Lung (tissue), 12 donors: Measurements from ENCODE around the gene TOR1AIP2. TPM values are rescaled to one million over a fixed set of nuclear protein-coding genes. Genes with fewer than 3 reads are reported as not detected.

Source experiments
- ATAC-seq: fragments of 200-7000 bp; cut with Tn5 transposase; one replicate; pipeline ENCODE4 v1.9.1; 2020; ENCODE audit warnings: moderate number of reproducible peaks; ENCODE audit not compliant: insufficient read depth, low FRiP score
- DNase-seq, 3 donors: peaks; one replicate each; pipeline ENCODE4 v3.0.0-alpha.2; 2013 to 2017
- H3K27ac ChIP-seq, 2 donors: one replicate each; pipeline ENCODE4 v1.5.1; 2013; ENCODE audit warnings: mild to moderate bottlenecking in 2 of 2, moderate library complexity in 2 of 2, control low read depth in 1 of 2, inconsistent platforms in 1 of 2, low read depth in 1 of 2, low read length in 1 of 2
- H3K27me3 ChIP-seq, 3 donors: one replicate each; pipeline ENCODE4 v1.5.1; 2013; ENCODE audit warnings: low read length in 2 of 3; ENCODE audit not compliant: control insufficient read depth in 3 of 3, insufficient read depth in 3 of 3
- H3K36me3 ChIP-seq, 4 donors: one replicate each; pipeline ENCODE4 v1.5.1; 2013; ENCODE audit warnings: low read length in 4 of 4, mild to moderate bottlenecking in 1 of 4, moderate library complexity in 1 of 4; ENCODE audit not compliant: control insufficient read depth in 4 of 4, insufficient read depth in 4 of 4
- H3K4me1 ChIP-seq, 5 donors: one replicate each; pipeline ENCODE4 v1.5.1; 2013; ENCODE audit warnings: low read length in 5 of 5, mild to moderate bottlenecking in 2 of 5, moderate library complexity in 1 of 5; ENCODE audit not compliant: control insufficient read depth in 5 of 5, insufficient read depth in 5 of 5
- H3K4me3 ChIP-seq: one replicate; pipeline ENCODE4 v1.5.1; 2013; ENCODE audit warnings: mild to moderate bottlenecking, control low read depth, moderate library complexity
- H3K9ac ChIP-seq, 2 donors: one replicate each; pipeline ENCODE4 v1.5.1; 2013; ENCODE audit warnings: low read length in 2 of 2, control low read depth in 1 of 2; ENCODE audit not compliant: insufficient read depth in 1 of 2
- H3K9me3 ChIP-seq, 4 donors: one replicate each; pipeline ENCODE4 v1.5.1; 2013; ENCODE audit warnings: low read length in 3 of 4, mild to moderate bottlenecking in 1 of 4, moderate library complexity in 1 of 4; ENCODE audit not compliant: control insufficient read depth in 4 of 4, insufficient read depth in 3 of 4
- CTCF ChIP-seq: IDR thresholded peaks from 2 replicates; pipeline ENCODE4 v1.5.1; 2012; ENCODE audit warnings: mild to moderate bottlenecking; ENCODE audit errors: control extremely low read depth, extremely low read depth
- WGBS, 2 donors: extraction: QIAGEN DNeasy Blood & Tissue Kit; methylation state at CpG; one replicate each; pipeline ENCODE4 v1.1.7; 2013; 5-methylcytosine and 5-hydroxymethylcytosine counted together
- polyA plus RNA-seq, 2 donors: library from polyadenylated mRNA; stranded (reverse); fragments of 200-250 nt; gene quantifications; one replicate each; pipeline ENCODE4 v1.2.1, GENCODE V29; 2013
- total RNA-seq, 2 donors: library from RNA; depleted of rRNA in 1 of 2; stranded (reverse); fragments of >200 nt in 1 of 2; gene quantifications; one replicate each; pipeline ENCODE4 v1.2.1, GENCODE V29; 2014 to 2021
- donor health status: control.
- donor health status: control.
- donor health status: Bipolar disorder and iron deficiency.
- donor health status: healthy.
- donor health status: DM: yes; HTN: yes; CAD: no.

Gene TOR1AIP2
- total and polyA plus RNA-seq, 4 donors = 10.1 to 118 (median 51.6) TPM

- ATAC-seq (no peak), DNase-seq (no peak)
- no peak for TF ChIP-seq CTCF
- H3K4me3 ChIP-seq = no peak overlapping the region
- H3K9ac ChIP-seq = no peak overlapping the region
- H3K27ac ChIP-seq = no peak overlapping the region
- H3K27me3 ChIP-seq = no peaks in the 10 kb centered on the region
- WGBS, 2 donors = 100% methylated on average over 3 of the region's 3 CpGs
- H3K36me3 ChIP-seq = peaks cover 8 to 39% (median 23%) of the 10 kb centered on the region in 4 donors
- no peaks in the 10 kb centered on the region for H3K4me1 ChIP-seq
- no peaks in the 10 kb centered on the region for H3K9me3 ChIP-seq
These were observed 34.2 kb upstream of the TOR1AIP2 start for GRCh38 chr1:179911812-179912211.

- 53 to 74% methylated on average over 1 of the region's 1 CpG for WGBS, 2 donors
- no peak for ATAC-seq
- no peak overlapping the region for H3K9ac ChIP-seq
- no peaks in the 10 kb centered on the region for H3K9me3 ChIP-seq
- no peak overlapping the region for H3K27ac ChIP-seq
- H3K4me3 ChIP-seq = no peak overlapping the region
- H3K4me1 ChIP-seq = no peaks in the 10 kb centered on the region
- TF ChIP-seq CTCF = no peak
- H3K36me3 ChIP-seq = peaks cover 8 to 34% (median 21%) of the 10 kb centered on the region in 4 donors
- DNase-seq = no peak
- no peaks in the 10 kb centered on the region for H3K27me3 ChIP-seq
These were observed 33.3 kb upstream of the TOR1AIP2 start for GRCh38 chr1:179910934-179911333.

GRCh38 chr1:179889589-179889988, 12.0 kb upstream of the TOR1AIP2 start:
- H3K36me3 ChIP-seq = peaks cover 11 to 30% (median 19%) of the 10 kb centered on the region in 4 donors
- TF ChIP-seq CTCF = no peak
- peaks cover 0 to 2% (median 0%) of the 10 kb centered on the region in 5 donors for H3K4me1 ChIP-seq
- ATAC-seq = no peak
- H3K27me3 ChIP-seq = no peaks in the 10 kb centered on the region
- DNase-seq = no peak
- no peak overlapping the region for H3K9ac ChIP-seq
- H3K9me3 ChIP-seq = no peaks in the 10 kb centered on the region
- H3K27ac ChIP-seq = no peak overlapping the region
- WGBS, 2 donors = 93 to 96% methylated on average over 4 of the region's 4 CpGs
- H3K4me3 ChIP-seq = no peak overlapping the region

GRCh38 chr1:179888071-179888470, 10.5 kb upstream of the TOR1AIP2 start:
- no peak for TF ChIP-seq CTCF
- H3K27me3 ChIP-seq = no peaks in the 10 kb centered on the region
- H3K9me3 ChIP-seq = no peaks in the 10 kb centered on the region
- H3K4me3 ChIP-seq = no peak overlapping the region
- H3K27ac ChIP-seq = no peak overlapping the region
- H3K9ac ChIP-seq = no peak overlapping the region
- H3K36me3 ChIP-seq = peaks cover 12 to 25% (median 18%) of the 10 kb centered on the region in 4 donors
- H3K4me1 ChIP-seq = peaks cover 0 to 15% (median 2%) of the 10 kb centered on the region in 5 donors
- DNase-seq (no peak), ATAC-seq (no peak)
- 58 to 71% methylated on average over 2 of the region's 2 CpGs for WGBS, 2 donors
